HG03066 (cell line): ENCODE results near the gene ZPR1.
"Not testable (repeated sequence)": the region's sequence is repeated elsewhere in the genome, so short reads cannot be mapped to it uniquely, and the experiment has no call there.

Experiments used
- ATAC-seq: cut with Tn5 transposase; IDR thresholded peaks from one replicate; pipeline ENCODE4 v1.9.1; 2021; ENCODE audit warnings: low read depth; ENCODE audit not compliant: unreplicated experiment

ZPR1 gene

GRCh38 chr11:116825434-116825833, 37.6 kb upstream of the ZPR1 start:
- ATAC-seq: no peak

DNA sequence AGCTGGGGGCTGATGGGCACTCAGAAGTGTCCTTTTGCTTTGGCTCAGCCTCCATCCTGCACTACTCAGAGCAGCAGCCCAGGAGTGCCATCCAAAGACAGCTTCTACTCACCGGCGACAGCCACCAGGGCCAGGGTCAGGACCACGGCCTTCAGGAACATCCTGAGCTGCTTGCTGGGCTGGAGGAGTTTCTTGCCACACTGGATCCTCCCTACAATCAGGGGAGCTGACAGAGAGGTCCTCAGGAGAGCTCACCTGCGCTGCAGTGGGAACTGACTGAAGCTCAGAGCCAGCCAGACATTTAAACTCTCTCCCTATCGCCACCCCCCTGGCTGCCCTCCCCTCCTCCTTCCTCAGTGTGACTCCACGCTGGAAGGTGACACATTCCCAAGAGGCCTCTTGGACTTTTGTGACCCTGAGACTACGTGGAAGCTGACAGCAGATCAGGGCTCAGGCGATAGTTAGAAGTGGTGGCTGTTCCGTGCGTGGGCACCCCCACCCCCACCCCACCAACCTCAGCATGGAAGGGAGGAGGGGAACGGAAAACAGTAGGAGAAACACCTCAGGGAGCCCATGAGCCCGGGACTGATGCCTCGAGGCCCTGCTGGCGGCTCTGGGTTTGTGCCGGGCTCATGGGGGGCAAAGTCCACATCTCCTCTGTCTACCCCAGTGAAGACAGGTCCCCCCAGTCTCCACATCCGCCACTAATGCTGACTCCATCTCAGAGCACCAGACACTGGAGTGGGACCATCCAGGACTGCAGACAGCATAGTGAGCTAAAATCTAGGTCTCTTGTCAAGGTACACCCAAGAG, 35.4 kb upstream of the ZPR1 start, which contains the start of gene APOA4:
TSS of gene APOA4 (minus strand) at position 274 of the 813 bp plus-strand sequence. CDS start at position 161, 113 bp downstream.
- ATAC-seq: no peak

DNA sequence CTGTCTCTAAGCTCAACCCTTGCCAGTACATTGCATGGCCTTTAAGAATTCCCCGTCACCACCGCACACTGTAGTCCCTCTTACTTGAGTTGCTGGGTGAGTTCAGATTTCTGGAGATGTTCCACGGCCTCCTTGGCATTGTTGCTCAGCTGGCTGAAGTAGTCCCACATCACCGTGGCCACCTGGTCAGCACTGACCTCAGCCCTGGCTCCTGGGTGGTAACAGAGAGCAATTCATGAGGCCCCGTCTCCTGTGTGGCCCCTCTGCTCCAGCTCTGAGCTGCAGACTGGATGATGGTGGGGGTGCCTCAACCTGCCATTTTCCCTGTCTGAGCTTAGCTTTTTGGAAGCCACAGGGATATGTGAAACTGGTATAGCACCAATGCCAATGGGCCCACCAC, 34.8 kb upstream of the ZPR1 start:
- ATAC-seq: no peak

DNA sequence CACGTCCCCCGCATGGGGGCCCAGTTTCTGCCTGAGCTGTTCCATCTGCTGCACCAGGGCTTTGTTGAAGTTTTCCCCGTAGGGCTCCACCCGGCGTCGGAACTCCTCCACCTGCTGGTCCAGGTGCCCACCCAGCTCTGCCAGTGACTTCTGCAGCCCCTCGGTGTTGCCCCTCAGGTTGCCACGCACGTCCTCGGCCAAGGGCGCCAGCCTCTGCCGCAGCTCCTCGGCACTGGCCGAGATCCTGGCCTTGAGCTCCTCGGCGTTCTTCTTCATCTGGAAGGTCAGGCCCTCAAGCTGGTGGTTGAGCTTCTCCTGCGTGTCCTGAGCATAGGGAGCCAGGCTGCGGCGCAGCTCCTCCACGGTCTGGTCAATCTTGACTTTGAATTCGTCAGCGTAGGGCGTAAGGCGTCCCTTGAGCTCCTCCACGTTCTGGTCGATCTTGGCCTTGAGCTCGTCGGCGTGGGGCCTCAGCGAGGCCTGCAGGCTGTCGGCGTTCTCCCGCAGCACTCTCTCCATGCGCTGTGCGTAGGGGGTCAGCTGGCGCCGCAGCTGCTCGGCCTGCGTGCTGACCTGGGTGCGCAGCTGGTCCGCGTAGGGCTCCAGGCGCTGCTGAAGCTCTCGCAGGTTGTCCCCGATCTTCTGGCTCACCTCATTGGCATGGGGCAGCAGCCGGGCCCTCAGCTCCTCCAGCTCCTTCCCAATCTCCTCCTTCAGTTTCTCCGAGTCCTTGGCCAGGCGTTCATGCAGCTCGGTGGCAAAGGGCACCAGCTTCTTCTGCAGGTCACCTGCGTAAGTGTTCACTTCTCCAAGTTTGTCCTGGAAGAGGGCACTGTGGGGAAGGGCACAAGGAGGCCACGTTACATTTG, 33.5 kb upstream of the ZPR1 start:
- ATAC-seq: no peak

- no peak for ATAC-seq
Observed at GRCh38 chr11:116819049-116819448, 31.2 kb upstream of the ZPR1 start.

- ATAC-seq: no peak
Observed at GRCh38 chr11:116814502-116814901, 26.7 kb upstream of the ZPR1 start.

DNA sequence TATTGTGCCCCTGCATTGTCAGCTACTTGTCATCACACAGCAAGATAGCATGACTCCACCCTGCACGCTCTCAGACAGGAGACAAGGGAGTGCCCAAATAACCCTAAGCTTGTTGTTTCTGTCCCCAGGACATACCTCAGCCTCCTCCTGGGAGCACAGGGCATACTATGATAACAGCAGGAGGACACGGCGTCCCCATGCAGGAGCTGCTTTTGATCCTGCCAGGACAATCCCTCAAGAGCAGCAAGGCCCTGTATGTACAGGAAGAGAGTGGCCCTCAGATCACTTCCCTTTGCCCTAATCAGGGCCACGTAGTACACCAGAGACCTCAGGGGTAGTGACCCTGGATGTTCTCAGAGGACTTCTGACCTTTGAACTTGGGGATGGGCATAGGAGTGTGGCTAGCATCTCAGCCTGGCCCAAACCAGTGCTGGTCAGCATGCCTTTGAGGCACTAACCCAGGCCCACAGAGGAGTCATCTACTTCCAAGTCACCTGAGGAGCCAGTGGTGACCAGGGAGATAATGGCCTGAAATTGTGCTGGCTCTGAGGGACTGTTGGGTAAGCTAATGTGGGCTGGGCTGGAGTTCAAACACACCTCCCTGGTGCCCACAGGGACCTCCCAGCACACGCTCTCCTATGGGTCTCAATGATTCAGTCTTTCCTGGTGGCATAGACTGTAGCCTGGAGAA, 26.1 kb upstream of the ZPR1 start:
- ATAC-seq: no peak

- no peak for ATAC-seq
Observed at GRCh38 chr11:116813170-116813569, 25.3 kb upstream of the ZPR1 start.

GRCh38 chr11:116812109-116812508, 24.3 kb upstream of the ZPR1 start:
- no peak for ATAC-seq

DNA sequence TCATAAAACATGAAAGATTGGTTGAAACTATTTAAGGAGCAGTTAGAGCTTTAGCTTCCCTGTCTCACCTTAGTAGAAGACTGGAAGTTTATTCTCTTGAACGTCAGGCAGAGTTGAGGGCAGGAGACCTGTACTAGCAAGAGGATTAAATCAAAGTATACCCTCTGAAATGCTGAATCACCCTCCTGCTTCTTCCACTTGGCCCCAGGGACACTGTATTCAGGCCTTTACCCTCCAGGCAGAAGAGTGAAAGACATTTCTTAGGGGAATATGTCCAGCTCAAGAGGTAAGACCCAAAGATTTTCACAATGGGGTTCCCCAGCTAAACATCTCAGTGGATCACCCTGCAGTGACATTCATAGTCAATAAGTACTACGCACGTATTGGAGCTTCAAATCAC, 23.4 kb upstream of the ZPR1 start:
- ATAC-seq: no peak

DNA sequence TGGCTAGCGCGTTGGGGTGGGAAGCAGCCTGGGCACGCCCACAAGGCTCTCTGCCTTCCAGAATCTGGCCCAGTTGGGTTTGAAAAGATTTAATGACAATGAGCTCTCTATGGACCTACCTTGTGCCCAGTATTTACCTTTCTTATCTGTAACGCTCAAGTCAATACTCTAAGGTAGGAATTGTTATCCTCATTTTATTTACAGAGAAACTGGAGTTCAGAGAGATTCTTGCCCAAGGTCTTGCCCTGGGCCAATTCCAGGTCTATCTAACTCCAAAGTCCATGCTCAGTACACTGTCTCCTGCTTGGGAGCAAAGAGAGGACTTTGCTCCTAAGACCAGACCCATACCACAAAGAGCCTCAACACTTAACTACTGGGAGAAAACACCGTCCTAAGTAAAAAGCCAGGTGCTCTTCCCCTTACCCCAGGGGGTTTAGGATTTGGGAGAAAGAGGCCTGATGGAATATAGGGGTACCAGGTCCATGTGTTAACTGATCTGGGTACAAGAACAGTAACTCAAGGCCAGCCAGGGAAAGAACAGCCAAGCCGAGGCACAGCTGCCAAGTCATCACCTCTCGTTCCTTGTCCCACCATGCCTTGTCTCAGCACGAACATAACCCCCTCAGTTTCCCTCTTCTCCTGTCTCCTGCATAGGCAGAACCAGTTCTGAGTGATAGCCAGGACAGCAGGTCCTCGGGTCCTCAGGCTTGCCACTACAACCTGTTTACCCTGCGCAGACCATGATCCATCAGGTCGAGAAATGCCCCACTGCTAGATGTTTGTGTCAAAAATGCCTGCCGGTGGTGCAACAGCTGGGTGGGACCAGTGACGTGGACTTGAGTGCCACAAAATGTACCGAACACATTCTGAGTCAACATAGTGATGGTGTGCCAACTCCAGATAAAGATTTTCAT, 20.7 kb upstream of the ZPR1 start:
- ATAC-seq: no peak

- ATAC-seq: no peak
Observed at GRCh38 chr11:116807601-116808261, 19.9 kb upstream of the ZPR1 start.

GRCh38 chr11:116804001-116804400, 16.2 kb upstream of the ZPR1 start:
- no peak for ATAC-seq

DNA sequence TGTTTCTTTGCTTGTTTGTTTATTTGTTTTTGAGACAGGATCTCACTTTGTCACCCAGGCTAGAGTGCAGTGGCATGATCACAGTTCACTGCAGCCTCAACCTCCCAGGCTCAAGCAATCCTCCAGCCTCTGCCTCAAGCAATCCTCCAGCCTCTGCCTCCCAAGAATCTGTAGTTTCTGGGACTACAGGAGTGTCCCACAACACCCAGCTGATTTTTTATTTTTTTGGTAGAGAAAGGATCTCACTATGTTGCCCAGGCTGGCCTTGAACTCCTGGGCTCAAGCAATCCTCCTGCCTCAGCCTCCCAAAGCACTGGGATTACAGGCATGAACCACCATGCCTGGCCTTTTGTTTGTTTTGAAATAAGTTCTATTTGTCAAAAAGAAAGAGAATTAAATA, 13.8 kb upstream of the ZPR1 start:
- not testable (repeated sequence) for ATAC-seq

DNA sequence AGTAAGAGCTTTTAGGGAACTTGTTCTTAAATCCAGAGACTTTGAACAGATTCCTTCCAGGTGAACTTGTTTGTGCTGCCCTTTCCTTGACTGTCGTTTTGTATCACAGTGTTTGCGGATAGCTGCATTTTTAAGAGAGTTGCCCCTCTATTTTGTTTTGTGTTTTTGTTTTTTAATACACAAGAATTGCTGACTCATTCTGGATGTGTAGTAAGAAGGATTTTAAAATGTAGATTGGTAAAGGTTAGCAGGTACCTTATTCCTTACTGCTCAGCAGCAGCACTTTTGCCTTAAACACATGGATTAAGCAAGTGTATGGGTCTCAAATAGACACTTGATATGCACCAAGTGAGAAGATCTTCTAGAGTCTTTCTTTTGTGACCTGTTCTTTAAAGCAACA, 12.8 kb upstream of the ZPR1 start:
- ATAC-seq: no peak

DNA sequence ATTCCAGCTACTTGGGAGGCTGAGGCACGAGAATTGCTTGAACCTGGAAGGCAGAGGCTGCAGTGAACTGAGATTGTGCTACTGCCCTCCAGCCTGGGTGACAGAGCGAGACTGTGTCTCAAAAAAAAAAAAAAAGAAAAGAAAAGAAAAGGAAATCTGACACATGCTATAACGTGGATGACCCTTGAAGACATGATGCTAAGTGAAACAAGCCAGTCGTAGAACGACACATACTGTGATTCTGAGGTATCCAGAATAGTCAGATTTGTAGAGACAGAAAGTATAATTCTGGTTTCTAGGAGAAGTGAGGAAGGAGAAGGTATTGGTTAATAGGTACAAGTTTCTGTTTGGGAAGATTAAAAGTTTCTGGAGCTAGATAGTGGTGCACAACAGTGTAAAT, 10.5 kb upstream of the ZPR1 start:
- no peak for ATAC-seq

- no peak for ATAC-seq
Observed at GRCh38 chr11:116797816-116798215, 10.0 kb upstream of the ZPR1 start.

GRCh38 chr11:116796548-116796947, 8.7 kb upstream of the ZPR1 start:
- ATAC-seq: no peak

DNA sequence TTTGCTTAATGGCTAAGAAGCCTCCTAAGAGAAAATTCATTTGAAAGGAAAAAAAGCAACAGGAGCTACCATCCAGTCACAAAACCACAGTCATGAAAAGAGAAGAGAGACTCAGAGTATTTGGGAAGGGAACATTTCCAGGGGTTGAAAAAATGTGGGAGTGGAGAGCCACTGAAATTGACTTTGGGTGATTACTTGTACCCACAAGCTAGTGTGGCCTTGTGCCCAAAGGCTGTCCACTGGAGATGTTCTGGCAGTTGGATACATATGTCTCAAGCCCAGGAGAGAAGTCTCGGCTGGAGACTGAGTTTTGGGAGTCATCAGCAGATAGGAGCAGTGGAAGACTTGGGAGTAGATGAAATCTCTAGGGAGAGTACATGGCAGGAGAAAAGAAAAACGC, 7.0 kb upstream of the ZPR1 start:
- no peak for ATAC-seq

DNA sequence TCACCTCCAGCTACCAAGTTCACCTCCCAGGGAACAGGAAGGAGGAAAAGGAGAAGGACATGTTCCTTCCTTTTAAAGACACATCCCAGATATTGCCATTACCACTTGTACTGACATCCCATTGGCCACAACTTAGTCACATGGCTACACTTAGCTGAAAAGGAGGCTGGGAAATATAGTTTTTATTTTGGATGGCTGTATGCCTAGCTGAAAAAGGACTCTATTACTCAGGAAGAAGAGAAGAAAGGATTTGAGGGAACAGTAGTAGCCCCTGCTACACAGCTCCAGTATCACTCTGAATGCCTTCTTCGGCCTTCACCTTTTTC, 5.9 kb upstream of the ZPR1 start:
- ATAC-seq: no peak
